ENCODE results near the gene OR51T1.
"Not testable (repeated sequence)": the region's sequence is repeated elsewhere in the genome, so short reads cannot be mapped to it uniquely, and the experiment has no call there.

The OR51T1 gene, protein sequence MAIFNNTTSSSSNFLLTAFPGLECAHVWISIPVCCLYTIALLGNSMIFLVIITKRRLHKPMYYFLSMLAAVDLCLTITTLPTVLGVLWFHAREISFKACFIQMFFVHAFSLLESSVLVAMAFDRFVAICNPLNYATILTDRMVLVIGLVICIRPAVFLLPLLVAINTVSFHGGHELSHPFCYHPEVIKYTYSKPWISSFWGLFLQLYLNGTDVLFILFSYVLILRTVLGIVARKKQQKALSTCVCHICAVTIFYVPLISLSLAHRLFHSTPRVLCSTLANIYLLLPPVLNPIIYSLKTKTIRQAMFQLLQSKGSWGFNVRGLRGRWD

DNA sequence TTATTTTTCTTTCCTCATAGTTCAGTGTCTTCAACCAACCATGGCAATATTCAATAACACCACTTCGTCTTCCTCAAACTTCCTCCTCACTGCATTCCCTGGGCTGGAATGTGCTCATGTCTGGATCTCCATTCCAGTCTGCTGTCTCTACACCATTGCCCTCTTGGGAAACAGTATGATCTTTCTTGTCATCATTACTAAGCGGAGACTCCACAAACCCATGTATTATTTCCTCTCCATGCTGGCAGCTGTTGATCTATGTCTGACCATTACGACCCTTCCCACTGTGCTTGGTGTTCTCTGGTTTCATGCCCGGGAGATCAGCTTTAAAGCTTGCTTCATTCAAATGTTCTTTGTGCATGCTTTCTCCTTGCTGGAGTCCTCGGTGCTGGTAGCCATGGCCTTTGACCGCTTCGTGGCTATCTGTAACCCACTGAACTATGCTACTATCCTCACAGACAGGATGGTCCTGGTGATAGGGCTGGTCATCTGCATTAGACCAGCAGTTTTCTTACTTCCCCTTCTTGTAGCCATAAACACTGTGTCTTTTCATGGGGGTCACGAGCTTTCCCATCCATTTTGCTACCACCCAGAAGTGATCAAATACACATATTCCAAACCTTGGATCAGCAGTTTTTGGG is at the start of gene OR51T1:
Gene OR51T1 (plus strand): TSS at position 41 of the 641 bp plus-strand sequence. CDS start 0 bp downstream, at position 41.
- DNase-seq (ENCODE audit: low spot score) = peak; percentile 12

DNA sequence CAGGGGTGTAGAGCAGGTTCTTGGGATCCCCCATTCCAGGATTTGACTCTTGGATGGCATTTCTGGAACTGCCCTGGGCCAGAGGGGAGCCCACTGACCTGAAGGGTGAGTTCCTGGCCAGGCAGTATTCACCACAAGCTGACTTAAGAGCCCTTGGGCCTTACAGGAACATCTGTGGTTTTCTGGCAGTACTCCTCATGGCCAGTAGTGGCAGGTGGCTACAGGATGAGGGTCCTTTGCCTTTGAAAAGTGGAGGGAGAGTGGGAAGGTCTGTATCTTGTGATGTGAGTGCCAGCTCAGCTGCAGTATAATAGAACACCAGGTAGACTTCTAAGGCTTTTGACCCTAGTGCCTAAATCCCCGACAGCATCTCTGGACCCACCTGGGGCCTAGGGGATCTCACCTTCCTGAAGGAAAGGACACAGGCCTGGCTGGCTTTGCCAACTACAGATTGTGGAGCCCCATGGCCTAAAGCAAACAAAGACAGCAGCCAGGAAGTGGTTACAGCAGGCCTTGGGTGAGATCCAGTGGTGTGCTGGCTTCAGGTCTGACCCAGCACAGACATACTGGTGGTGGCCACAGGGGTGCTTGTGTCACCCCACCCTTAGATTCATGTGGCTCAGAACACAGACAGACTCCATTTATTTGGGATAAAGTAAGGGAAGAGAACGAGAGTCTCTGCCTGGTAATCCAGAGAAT is 41.7 kb upstream of the OR51T1 start:
- DNase-seq (ENCODE audit: low spot score) = no peak

DNA sequence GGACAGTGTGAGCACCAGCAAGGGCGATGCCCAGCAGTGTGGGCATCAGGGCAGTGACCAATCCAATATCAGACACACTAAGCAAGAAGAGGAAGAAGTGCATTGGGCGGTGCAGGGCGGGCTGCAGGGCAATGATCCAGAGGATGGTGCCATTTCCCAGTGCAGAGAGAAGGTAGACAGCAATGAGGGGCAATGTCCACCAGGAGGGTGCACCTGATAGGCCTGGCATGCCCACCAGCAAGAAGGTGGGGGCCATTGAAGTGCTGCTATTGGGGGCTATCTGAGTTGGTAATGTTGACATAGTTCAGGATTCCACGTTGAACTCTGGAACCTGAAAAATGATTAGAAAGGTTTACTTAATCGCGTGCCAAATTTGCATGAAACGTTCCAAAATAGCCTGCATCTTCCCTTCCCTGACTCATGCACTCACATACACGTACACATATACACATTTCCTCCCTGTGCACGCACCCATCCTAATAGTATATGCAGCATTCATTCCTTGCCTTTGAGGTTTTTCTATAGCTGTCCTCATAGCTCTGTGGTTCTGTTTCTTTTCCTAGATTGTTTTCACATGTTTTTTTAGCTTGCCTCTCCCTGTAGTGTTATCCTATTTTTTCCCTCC is 32.7 kb upstream of the OR51T1 start, which contains the start of gene OR51S1:
Gene OR51S1 (minus strand): TSS at position 301 of the 625 bp plus-strand sequence. CDS start 0 bp downstream, at position 301.
- DNase-seq (ENCODE audit: low spot score) = peak; percentile 1

DNA sequence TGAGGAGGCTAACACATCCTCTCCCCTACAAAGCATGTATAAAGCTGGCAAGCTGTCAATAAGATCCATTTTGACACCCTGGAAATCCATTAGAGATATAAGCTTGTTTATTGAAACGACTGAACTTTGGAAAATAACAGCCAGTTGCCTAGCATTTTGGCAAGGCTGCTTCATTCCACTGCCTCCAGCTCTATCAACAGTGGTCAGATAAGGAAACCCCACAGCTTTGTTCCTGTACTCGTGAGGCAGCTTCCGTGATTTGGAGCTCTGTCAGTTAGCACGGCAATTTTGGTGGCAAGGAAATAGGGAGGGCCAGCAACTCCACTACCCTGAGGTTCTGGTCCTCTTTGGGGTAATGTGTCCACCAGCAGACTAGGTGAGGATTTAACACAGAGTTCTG is 30.7 kb upstream of the OR51T1 start:
- peak; percentile 21 for DNase-seq (ENCODE audit: low spot score)

DNA sequence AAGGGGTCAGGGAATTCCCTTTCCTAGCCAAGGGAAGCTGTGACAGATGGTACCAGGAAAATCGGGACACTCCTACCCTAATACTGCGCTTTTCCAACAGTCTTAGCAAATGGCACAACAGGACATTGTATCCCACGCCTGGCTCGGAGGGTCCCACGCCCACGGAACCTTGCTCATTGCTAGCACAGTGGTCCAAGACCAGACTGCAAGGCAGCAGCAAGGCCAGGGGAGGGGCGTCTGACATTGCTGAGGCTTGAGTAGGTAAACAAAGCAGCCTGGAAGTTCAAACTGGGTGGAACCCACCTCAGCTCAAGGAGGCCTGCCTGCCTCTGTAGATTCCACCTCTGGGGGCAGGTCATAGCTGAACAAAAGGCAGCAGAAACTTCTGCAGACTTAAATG is 27.4 kb upstream of the OR51T1 start:
- not testable (repeated sequence) for DNase-seq (ENCODE audit: low spot score)

DNA sequence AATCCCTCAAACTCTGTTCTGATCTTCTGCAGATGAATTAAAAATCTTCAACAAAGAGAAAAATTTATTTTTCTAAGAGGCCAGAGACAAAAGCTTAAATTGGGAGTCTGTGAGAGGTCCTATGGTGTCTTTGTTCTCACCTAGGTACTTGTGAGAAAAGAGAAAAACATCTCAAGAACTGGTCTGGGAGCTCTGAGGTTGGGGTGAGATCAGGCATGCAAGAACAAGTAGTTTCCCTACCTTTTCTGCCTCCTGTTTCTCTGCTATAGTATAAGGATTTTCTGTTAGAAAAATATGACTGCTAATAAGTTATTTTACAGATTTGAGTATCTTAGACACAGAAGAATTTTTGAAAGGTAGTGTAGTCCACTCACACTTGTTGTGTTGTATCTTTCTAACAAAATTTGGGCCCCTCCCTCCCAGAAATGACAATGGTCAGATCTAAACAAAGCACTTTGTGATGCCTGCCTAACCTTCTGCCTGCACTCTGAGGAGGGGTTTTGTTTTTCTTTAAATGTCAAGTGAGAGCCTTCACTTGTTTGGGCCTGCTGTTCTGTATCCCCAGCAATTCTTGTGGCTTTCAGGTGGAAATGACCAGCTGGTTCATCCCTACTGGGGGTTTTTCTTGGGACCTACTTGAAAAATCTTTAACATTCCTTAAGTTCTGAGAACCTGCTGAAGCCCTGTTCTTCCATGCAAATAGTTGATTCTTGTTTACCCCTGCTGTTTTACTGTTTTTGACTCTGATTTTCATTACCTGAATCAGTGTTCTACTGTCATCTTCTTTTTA is 19.1 kb upstream of the OR51T1 start:
- DNase-seq (ENCODE audit: low spot score) = no peak

DNA sequence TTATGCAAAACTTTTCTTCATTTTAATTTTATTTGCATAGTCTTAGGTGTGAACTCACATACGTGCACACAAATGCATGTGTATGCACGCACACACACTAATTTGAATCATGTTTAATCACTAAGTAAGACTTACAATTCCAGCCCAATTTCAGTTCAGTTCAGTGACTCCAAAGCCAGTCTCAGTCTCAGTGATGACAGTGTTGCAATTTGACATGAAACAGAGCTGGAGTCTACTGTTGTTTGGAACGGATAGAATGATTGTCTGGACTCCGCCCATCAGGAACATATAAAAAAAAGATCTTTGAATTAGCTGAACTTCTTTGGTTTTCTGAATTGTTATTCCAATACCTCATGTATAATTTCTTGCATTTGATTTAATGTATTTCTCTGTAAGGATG is 17.8 kb upstream of the OR51T1 start:
- no peak for DNase-seq (ENCODE audit: low spot score)

DNA sequence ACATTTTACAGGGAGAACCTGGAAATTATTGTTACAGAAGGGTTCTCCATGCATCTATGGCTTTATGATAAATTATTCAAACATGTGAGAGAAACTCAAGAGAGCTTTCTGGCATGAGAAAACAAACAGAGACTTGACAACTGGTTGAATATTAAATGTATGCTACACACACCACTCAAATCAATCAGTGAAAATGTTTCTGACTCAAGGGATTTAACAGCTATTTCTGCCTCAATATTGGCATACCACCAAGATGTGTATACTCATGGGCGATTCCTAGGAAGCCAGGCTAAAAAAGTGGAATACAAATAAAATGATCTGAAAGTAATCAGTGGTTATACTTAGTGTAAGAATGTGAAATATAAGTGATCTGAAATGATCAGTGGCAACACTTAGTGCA is 15.8 kb upstream of the OR51T1 start:
- no peak for DNase-seq (ENCODE audit: low spot score)

DNA sequence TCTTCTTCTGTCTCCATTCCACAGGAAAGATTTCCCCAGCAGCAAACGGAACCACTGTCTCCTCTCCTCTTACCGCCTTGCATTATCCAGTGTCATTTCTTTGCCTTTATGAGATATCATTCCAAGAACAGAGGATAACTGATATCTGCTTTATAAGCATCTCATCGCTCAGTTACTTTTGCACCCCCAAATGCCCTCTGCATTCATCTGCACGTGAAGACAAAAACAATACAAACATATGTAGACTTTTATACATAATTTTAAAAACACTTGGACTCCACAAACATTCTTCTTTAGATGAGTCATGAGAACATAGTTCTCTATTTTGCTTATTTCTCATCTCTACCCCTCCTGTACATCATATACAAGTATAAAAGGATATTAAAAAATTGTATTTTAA is 512 bp upstream of the OR51T1 start:
- no peak for DNase-seq (ENCODE audit: low spot score)

DNA sequence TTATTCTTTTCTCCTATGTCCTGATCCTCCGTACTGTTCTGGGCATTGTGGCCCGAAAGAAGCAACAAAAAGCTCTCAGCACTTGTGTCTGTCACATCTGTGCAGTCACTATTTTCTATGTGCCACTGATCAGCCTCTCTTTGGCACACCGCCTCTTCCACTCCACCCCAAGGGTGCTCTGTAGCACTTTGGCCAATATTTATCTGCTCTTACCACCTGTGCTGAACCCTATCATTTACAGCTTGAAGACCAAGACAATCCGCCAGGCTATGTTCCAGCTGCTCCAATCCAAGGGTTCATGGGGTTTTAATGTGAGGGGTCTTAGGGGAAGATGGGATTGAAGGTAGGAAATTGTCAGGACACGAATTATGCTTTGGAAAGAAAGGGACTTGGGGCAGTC is 843 bp downstream of the OR51T1 start:
- no peak for DNase-seq (ENCODE audit: low spot score)

DNA sequence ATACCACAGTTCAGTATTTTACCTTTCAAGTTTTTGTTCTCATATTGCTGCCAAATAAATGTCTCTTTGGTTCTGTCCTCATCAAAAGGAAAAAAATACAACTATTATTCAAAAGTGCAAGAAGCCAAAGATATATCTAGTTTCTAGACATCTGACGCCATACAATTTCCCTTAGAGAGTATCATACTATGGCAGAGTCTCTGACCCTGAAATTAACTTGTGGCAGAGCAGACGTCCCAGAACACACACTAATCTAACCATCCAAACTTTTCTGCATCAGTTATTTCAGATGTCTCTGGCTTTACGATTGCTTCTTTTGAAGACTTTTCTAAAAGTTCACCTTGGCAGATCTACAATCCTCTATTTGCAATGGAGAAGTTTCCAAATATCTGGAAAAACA is 2.7 kb downstream of the OR51T1 start:
- DNase-seq (ENCODE audit: low spot score) = no peak

DNA sequence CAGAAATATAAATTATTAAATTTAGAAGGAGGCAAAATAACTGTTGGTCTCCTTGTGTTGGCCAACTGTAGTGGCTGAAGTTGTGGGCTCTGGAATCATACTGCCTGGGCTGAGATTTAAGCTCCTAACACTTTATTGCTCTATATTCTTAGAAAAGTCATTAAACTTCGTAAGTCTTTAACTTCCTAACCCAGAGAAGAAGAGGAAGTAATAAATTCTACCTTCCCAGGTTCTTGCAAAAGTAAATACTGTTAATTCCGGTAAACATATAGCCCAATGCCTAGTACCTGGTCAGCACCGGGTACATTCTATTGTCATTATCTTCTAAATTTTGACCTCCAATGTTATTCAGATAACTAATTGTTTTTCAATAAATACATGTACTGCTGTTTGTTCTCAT is 4.5 kb downstream of the OR51T1 start:
- no peak for DNase-seq (ENCODE audit: low spot score)

DNA sequence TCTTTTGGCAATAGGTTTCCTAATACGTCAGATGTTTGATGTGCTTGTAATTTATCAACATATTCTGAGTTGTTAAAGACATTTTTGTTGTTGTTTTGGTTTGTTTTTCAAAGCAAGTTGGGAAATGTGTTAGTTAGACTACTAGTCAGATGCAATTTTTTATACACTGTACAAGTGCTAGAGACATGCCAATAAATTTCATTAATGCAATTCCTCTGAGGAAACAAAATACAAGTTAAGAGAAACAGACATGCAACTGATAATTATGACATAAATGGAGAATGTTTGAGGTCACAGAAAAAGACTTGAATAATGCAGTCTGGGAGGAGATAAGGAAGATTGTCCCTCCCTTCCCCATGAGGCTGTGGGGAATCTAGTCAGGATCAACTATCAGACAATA is 5.9 kb downstream of the OR51T1 start:
- no peak for DNase-seq (ENCODE audit: low spot score)

DNA sequence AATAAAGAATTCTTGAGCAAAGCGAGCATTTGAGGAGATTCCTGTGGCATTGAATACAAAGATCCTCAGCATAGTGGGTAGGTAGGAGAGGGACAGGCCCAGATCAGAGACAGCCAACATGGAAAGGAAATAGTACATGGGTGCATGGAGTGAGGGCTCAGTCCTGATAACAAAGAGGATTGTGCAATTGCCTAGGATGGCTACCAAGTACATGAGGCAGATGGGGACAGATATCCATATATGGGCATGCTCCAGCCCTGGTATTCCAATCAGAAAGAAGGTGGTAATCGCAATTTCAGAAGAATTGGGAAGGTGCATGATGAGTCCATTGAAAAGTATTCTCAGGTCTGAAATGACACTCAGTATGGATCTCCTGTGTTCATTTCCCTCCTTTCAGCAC is 8.6 kb downstream of the OR51T1 start:
- DNase-seq (ENCODE audit: low spot score) = no peak

DNA sequence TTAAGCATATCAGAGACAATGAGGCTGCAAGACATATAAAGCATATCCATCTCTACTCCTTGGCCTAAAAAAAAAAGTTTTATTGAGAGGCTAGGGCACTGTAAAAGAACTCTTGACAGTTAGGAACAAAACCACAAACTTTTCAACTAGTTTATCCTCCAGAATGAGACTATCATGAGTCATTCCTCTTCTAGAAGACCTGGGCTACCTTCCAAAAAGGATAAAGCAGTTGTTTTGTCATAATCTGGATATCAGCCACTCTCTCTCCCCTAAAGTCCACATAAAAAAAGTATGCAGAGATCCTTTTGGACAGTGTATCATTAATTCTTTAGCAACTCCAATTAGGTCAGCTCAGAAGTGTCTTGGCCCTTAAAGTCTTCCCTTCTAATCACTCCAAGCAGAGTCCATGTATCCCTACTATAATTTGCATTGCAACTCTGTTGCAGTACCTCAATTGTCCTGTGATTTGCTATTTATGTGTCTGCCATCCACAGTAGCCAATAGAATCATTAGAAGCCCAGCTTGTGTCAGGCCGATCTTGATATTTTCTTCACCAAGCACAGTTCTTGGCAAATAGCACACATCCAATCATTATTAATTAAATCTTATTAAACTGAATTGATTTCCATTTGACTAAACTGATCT is 10.4 kb downstream of the OR51T1 start:
- DNase-seq (ENCODE audit: low spot score) = peak; percentile 48

DNA sequence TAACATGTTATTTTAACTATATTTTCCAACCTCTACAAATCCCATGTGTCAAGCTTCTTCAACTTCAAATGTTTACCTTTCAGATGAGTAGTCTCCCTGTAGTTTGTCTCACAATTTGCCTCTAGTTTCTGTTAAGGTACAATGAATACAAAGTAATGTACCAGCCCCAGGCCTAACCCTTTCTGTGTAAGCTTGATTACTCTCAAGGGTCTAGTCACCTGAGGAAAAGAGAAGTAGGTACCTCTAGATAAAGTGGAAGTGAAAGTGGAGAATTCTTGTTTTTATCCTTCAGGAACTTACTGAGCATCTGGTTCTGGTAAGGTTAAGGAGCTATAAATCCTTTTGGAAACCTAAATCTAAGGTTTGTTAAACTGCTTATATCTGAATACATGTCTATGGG is 21.8 kb downstream of the OR51T1 start, which contains the start of gene OR51A7:
Gene OR51A7 (plus strand): TSS at position 300 of the 400 bp plus-strand sequence. CDS start 3,587 bp downstream, outside the sequence.
- no peak for DNase-seq (ENCODE audit: low spot score)

DNA sequence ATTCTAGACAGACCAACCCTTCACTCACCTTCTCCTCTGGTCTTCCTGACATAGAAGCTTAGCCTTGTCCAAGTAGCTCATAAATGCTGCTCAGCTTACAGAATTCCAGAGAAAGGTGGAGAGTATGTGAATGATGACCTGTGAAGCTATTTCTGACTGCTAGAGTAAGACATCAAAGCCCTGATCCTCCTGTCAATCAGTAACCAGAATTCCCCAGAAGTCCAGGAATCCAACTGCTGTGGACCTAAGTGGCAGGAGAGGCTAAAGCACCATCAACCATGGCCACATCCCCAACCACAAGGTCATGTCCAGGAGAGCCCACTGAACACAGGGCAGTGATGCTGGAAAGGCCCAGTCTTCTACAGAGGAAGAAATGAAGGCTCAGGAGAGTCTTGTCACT is 34.9 kb downstream of the OR51T1 start:
- DNase-seq (ENCODE audit: low spot score) = no peak

DNA sequence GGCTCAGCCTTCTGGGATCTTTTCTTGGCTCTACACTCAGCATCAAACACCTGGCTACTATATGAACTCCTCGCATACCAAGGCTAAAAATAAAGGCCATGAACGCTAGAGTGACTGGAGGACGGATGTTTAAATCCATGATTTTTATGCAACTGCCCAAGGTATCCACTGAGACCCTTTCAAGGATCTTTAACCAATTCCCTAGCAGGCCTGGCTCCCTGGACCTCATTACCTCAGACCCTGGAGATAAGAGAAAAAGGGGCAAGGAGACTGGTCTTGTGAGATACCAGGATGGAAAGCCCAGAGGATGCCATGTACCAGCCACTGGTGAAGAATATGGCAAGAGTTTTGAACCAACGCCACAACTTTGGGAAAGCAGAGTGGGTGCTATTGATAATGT is 37.5 kb downstream of the OR51T1 start, which contains the start of gene OR51G2:
Gene OR51G2 (minus strand): TSS at position 101 of the 400 bp plus-strand sequence. CDS start 3,687 bp downstream, outside the sequence.
- DNase-seq (ENCODE audit: low spot score) = no peak

DNA sequence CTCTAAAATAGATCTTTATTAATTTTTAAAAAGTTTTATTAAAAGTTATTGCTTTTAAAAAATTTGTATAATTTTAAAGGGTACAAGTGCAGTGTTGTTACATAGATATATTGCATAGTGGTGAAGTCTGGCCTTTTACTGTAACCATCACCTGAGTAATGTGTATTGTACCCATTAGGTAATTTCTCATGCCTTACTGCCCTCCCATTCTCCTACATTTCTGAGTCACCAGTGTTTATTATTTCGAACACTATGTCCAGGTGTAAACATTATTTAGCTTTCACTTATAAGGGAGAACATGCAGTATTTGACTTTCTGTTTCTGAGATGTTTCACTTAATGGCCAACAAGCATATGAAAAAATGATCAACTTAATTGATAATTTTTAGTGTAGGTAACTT is 40.1 kb downstream of the OR51T1 start:
- DNase-seq (ENCODE audit: low spot score) = no peak

DNA sequence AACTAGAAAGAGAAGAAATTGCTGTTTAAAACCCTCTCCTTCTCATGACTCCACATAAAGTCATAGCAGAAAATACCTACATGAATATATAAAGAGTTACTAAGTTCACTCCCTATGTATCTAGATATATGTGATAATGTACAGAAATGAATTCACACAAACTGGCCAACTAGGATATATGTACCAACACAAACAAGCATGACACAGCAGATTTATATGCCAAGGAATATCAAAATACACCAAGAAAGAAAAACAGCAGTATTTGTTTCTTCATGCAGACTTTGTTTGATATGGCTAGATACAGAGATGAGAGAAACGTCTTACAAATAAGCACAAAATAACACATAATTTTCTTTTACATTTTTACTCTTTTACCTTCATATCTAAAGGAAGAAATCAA is 40.6 kb downstream of the OR51T1 start:
- no peak for DNase-seq (ENCODE audit: low spot score)

DNA sequence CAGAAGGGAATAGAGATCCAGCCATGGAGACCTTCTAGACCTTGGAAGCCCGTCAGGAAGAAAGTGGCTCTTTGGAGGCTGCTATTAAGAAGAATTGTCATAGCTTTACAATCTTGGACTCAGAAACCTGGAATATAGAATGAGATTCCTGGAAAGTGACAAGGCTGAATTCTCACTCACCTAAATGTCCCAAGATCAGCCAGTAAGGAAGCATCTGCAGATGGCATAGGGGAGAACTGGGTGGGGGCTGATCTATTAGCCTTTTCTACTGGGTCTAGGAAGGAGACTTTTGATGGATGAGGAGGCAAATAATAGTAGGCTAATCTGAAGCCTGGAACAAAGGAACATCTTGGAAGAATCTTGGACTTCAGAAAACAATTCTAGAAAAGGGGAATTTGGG is 42.5 kb downstream of the OR51T1 start, which contains the start of gene OR51G1:
Gene OR51G1 (minus strand): TSS at position 101 of the 400 bp plus-strand sequence. CDS start 0 bp downstream, at position 101.
- no peak for DNase-seq (ENCODE audit: low spot score)

All from hepatic stellate cell (primary cell).